Liver (tissue), 9 donors: Measurements from ENCODE around the gene CCDC12. TPM values are rescaled to one million over a fixed set of nuclear protein-coding genes. Genes with fewer than 3 reads are reported as not detected.

ENCODE experiments used
- DNase-seq: peaks from one replicate; pipeline ENCODE4 v3.0.0-alpha.2; 2017; ENCODE audit warnings: low spot score
- H3K27ac ChIP-seq, 2 donors: one replicate each; pipeline ENCODE4 v1.7.0; 2013; ENCODE audit warnings: inconsistent platforms in 2 of 2, low read length in 2 of 2, control low read depth in 1 of 2, low read depth in 1 of 2, mild to moderate bottlenecking in 1 of 2
- H3K27me3 ChIP-seq, 4 donors: one replicate each; pipeline versions ENCODE4 v1.6.1 to v1.7.0; 2013; ENCODE audit warnings: low read length in 3 of 4, inconsistent platforms in 1 of 4, mild to moderate bottlenecking in 1 of 4, moderate library complexity in 1 of 4; ENCODE audit not compliant: control insufficient read depth in 4 of 4, insufficient read depth in 4 of 4
- H3K36me3 ChIP-seq, 4 donors: one replicate each; pipeline versions ENCODE4 v1.6.1 to v1.7.0; 2013; ENCODE audit warnings: low read length in 3 of 4, mild to moderate bottlenecking in 3 of 4, low read depth in 1 of 4, moderate library complexity in 1 of 4; ENCODE audit not compliant: control insufficient read depth in 4 of 4, insufficient read depth in 3 of 4
- H3K4me1 ChIP-seq, 4 donors: one replicate each; pipeline versions ENCODE4 v1.6.1 to v1.7.0; 2013; ENCODE audit warnings: low read length in 3 of 4, mild to moderate bottlenecking in 3 of 4, moderate library complexity in 1 of 4; ENCODE audit not compliant: control insufficient read depth in 4 of 4, insufficient read depth in 4 of 4
- H3K4me3 ChIP-seq, 3 donors: one replicate each; pipeline versions ENCODE4 v1.6.1 to v1.7.0; 2013; ENCODE audit warnings: low read length in 3 of 3, control low read depth in 1 of 3, low read depth in 1 of 3, mild to moderate bottlenecking in 1 of 3
- H3K9ac ChIP-seq, 2 donors: one replicate each; pipeline ENCODE4 v1.7.0; 2013; ENCODE audit warnings: low read length in 2 of 2, mild to moderate bottlenecking in 2 of 2, moderate library complexity in 2 of 2, control low read depth in 1 of 2, low read depth in 1 of 2
- H3K9me3 ChIP-seq, 4 donors: one replicate each; pipeline versions ENCODE4 v1.6.1 to v1.7.0; 2013; ENCODE audit warnings: low read length in 3 of 4; ENCODE audit not compliant: control insufficient read depth in 4 of 4
- EGR1 ChIP-seq, 2 donors: IDR thresholded peaks; 2 replicates each; pipeline ENCODE4 v1.6.1; 2016 to 2018; ENCODE audit warnings: antibody characterized with exemption in 2 of 2, low read depth in 2 of 2
- FOXA1 ChIP-seq: IDR thresholded peaks from 2 replicates; pipeline ENCODE4 v1.6.1; 2016; ENCODE audit warnings: antibody characterized with exemption
- FOXA2 ChIP-seq: IDR thresholded peaks from 2 replicates; pipeline ENCODE4 v1.6.1; 2016; ENCODE audit warnings: antibody characterized with exemption
- GABPA ChIP-seq, 2 donors: IDR thresholded peaks in 1 of 2; conservative IDR thresholded peaks in 1 of 2; 2 replicates each; pipeline ENCODE4 v1.6.1; 2016; ENCODE audit warnings: antibody characterized with exemption in 2 of 2, mild to moderate bottlenecking in 1 of 2, moderate library complexity in 1 of 2
- HNF4A ChIP-seq, 2 donors: conservative IDR thresholded peaks; 2 replicates each; pipeline ENCODE4 v1.6.1; 2016; ENCODE audit warnings: antibody characterized with exemption in 2 of 2, mild to moderate bottlenecking in 2 of 2
- HNF4G ChIP-seq: IDR thresholded peaks from 2 replicates; pipeline ENCODE4 v1.6.1; 2016; ENCODE audit warnings: antibody characterized with exemption
- JUND ChIP-seq, 2 donors: IDR thresholded peaks; 2 replicates each; pipeline ENCODE4 v1.6.1; 2016; ENCODE audit warnings: antibody characterized with exemption in 2 of 2
- NR2F2 ChIP-seq: IDR thresholded peaks from 2 replicates; pipeline ENCODE4 v1.6.1; 2016; ENCODE audit warnings: antibody characterized with exemption
- RAD21 ChIP-seq, 2 donors: IDR thresholded peaks; 2 replicates each; pipeline ENCODE4 v1.6.1; 2016; ENCODE audit warnings: antibody characterized with exemption in 2 of 2, mild to moderate bottlenecking in 2 of 2
- RXRA ChIP-seq, 2 donors: IDR thresholded peaks; 2 replicates each; pipeline ENCODE4 v1.6.1; 2017 to 2018; ENCODE audit warnings: antibody characterized with exemption in 2 of 2, mild to moderate bottlenecking in 1 of 2
- SP1 ChIP-seq: IDR thresholded peaks from 2 replicates; pipeline ENCODE4 v1.6.1; 2018; ENCODE audit warnings: antibody characterized with exemption, mild to moderate bottlenecking
- TAF1 ChIP-seq: conservative IDR thresholded peaks from 2 replicates; pipeline ENCODE4 v1.6.1; 2016; ENCODE audit warnings: antibody characterized with exemption, mild to moderate bottlenecking
- YY1 ChIP-seq: IDR thresholded peaks from 2 replicates; pipeline ENCODE4 v1.6.1; 2016; ENCODE audit warnings: antibody characterized with exemption, mild to moderate bottlenecking
- WGBS: extraction: QIAGEN DNeasy Blood & Tissue Kit; methylation state at CpG from one replicate; pipeline ENCODE4 v1.1.7; 2013; 5-methylcytosine and 5-hydroxymethylcytosine counted together
- polyA plus RNA-seq, 2 donors: library from polyadenylated mRNA; stranded (reverse) in 1 of 2; unstranded in 1 of 2; fragments of 200-250 nt in 1 of 2; fragments of >200 nt in 1 of 2; fragmentation: Nextera tagmentation in 1 of 2; extraction: Ambion mirVana in 1 of 2; gene quantifications; one replicate each; pipeline versions ENCODE4 v1.2.1 to v1.2.3, GENCODE V29; 2013 to 2015
- total RNA-seq, 2 donors: library from RNA; depleted of rRNA; stranded (reverse); fragments of >200 nt; gene quantifications; one replicate each; pipeline ENCODE4 v1.2.3, GENCODE V29; 2014
- TF ChIP-seq, protein P1 (sequence below): IDR thresholded peaks from 2 replicates; pipeline ENCODE4 v1.6.1; 2016; ENCODE audit warnings: antibody characterized with exemption
- TF ChIP-seq, protein P2 (sequence below): IDR thresholded peaks from 2 replicates; pipeline ENCODE4 v1.6.1; 2016; ENCODE audit warnings: antibody characterized with exemption
- TF ChIP-seq, protein P3 (sequence below): fragments of 150-350 bp; IDR thresholded peaks from 2 replicates; pipeline ENCODE4 v1.5.1; 2017; ENCODE audit warnings: improper control_type of control experiment, low read depth, low read length; ENCODE audit not compliant: missing input control
- TF ChIP-seq, protein P4 (sequence below): IDR thresholded peaks from 2 replicates; pipeline ENCODE4 v1.6.1; 2016; ENCODE audit warnings: antibody characterized with exemption, mild to moderate bottlenecking
- TF ChIP-seq, protein P5 (sequence below): IDR thresholded peaks from 2 replicates; pipeline ENCODE4 v1.6.1; 2016; ENCODE audit warnings: antibody characterized with exemption
- donor health status: healthy.
- donor health status: healthy.
- donor health status: healthy.
- donor health status: healthy.
- donor health status: healthy.

CCDC12 gene
- total and polyA plus RNA-seq, 4 donors: 8.5 to 35.1 (median 26.6) TPM

DNA sequence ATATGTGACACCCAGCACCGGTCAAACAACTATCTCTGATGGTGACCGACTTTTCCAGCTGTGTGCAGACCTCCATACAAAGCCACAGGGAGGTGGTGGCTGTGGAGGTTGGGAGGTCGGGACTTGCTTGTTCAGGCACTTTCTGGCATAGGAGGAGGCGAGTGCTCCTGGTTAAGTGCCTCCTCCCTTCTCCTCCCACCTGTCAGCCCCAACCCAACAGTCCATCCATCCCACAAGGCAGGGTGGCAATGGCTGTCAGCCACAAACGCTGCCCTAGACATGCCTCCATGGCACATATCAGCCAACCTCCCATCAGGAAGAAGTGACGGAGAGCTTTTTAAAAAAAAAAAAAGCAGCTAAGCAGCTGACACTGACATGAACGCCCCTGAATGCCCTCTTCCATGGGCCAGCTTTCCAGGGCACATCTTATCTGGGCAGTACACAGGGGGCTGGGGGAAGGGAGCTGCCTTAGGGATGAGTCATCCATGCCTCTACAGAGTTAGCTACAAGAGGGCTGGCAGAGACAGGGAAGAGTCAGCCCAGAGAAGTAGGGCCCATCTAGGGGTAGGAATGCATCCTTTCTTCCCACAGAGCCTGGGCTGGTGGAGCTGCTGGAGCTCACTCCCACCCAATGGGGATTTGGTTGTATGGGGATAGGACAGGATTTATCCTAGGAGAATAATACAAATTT lies 41.2 kb downstream of the CCDC12 start:
- no peak overlapping the region for H3K4me3 ChIP-seq
- H3K9me3 ChIP-seq: no peaks in the 10 kb centered on the region
- H3K36me3 ChIP-seq: peaks cover 0 to 22% (median 4%) of the 10 kb centered on the region in 4 donors
- H3K27me3 ChIP-seq: no peaks in the 10 kb centered on the region
- no peak overlapping the region for H3K9ac ChIP-seq
- H3K4me1 ChIP-seq: peaks cover 28 to 65% (median 56%) of the 10 kb centered on the region in 4 donors
- WGBS: 67% methylated on average over 7 of the region's 7 CpGs
- no peak for DNase-seq
- TF ChIP-seq, protein P1, sequence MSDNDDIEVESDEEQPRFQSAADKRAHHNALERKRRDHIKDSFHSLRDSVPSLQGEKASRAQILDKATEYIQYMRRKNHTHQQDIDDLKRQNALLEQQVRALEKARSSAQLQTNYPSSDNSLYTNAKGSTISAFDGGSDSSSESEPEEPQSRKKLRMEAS: peak; percentile 46
- TF ChIP-seq YY1 (peak; percentile 55), TAF1 (no peak), GABPA (IDR thresholded peaks at IDR 0.05 in 1 of 2, conservative IDR thresholded peaks at IDR 0.05 in 1 of 2) (no peak), HNF4A (conservative IDR thresholded peaks at IDR 0.05) (peak; percentile 12 to 69), HNF4G (no peak), FOXA1 (no peak), EGR1 (IDR thresholded peaks at IDR 0.05; ENCODE audit: low read depth in 2 of 2) (peak in 1 of 2 donors; percentile 14), SP1 (peak; percentile 69), JUND (IDR thresholded peaks at IDR 0.05) (peak; percentile 99 to 100), RXRA (IDR thresholded peaks at IDR 0.05) (peak; percentile 78 to 94), NR2F2 (peak; percentile 69), FOXA2 (no peak), RAD21 (IDR thresholded peaks at IDR 0.05) (peak; percentile 61 to 67)
- TF ChIP-seq, protein P2, sequence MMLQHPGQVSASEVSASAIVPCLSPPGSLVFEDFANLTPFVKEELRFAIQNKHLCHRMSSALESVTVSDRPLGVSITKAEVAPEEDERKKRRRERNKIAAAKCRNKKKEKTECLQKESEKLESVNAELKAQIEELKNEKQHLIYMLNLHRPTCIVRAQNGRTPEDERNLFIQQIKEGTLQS: peak; percentile 96
- TF ChIP-seq, protein P3, sequence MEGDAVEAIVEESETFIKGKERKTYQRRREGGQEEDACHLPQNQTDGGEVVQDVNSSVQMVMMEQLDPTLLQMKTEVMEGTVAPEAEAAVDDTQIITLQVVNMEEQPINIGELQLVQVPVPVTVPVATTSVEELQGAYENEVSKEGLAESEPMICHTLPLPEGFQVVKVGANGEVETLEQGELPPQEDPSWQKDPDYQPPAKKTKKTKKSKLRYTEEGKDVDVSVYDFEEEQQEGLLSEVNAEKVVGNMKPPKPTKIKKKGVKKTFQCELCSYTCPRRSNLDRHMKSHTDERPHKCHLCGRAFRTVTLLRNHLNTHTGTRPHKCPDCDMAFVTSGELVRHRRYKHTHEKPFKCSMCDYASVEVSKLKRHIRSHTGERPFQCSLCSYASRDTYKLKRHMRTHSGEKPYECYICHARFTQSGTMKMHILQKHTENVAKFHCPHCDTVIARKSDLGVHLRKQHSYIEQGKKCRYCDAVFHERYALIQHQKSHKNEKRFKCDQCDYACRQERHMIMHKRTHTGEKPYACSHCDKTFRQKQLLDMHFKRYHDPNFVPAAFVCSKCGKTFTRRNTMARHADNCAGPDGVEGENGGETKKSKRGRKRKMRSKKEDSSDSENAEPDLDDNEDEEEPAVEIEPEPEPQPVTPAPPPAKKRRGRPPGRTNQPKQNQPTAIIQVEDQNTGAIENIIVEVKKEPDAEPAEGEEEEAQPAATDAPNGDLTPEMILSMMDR: peak; percentile 50
- TF ChIP-seq, protein P4, sequence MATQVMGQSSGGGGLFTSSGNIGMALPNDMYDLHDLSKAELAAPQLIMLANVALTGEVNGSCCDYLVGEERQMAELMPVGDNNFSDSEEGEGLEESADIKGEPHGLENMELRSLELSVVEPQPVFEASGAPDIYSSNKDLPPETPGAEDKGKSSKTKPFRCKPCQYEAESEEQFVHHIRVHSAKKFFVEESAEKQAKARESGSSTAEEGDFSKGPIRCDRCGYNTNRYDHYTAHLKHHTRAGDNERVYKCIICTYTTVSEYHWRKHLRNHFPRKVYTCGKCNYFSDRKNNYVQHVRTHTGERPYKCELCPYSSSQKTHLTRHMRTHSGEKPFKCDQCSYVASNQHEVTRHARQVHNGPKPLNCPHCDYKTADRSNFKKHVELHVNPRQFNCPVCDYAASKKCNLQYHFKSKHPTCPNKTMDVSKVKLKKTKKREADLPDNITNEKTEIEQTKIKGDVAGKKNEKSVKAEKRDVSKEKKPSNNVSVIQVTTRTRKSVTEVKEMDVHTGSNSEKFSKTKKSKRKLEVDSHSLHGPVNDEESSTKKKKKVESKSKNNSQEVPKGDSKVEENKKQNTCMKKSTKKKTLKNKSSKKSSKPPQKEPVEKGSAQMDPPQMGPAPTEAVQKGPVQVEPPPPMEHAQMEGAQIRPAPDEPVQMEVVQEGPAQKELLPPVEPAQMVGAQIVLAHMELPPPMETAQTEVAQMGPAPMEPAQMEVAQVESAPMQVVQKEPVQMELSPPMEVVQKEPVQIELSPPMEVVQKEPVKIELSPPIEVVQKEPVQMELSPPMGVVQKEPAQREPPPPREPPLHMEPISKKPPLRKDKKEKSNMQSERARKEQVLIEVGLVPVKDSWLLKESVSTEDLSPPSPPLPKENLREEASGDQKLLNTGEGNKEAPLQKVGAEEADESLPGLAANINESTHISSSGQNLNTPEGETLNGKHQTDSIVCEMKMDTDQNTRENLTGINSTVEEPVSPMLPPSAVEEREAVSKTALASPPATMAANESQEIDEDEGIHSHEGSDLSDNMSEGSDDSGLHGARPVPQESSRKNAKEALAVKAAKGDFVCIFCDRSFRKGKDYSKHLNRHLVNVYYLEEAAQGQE: peak; percentile 53
- TF ChIP-seq, protein P5, sequence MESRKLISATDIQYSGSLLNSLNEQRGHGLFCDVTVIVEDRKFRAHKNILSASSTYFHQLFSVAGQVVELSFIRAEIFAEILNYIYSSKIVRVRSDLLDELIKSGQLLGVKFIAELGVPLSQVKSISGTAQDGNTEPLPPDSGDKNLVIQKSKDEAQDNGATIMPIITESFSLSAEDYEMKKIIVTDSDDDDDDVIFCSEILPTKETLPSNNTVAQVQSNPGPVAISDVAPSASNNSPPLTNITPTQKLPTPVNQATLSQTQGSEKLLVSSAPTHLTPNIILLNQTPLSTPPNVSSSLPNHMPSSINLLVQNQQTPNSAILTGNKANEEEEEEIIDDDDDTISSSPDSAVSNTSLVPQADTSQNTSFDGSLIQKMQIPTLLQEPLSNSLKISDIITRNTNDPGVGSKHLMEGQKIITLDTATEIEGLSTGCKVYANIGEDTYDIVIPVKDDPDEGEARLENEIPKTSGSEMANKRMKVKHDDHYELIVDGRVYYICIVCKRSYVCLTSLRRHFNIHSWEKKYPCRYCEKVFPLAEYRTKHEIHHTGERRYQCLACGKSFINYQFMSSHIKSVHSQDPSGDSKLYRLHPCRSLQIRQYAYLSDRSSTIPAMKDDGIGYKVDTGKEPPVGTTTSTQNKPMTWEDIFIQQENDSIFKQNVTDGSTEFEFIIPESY: peak; percentile 61
- H3K27ac ChIP-seq: peak overlapping the region; percentile 64 to 74
